GM19467 (cell line): ENCODE measurements around the gene HRK.
A peak's percentile ranks its signal among the peaks of the same experiment; 100 is the strongest.
"Not testable (repeated sequence)": the region's sequence is repeated elsewhere in the genome, so short reads cannot be mapped to it uniquely, and the experiment has no call there.

Source experiments
- ATAC-seq: cut with Tn5 transposase; IDR thresholded peaks from one replicate; pipeline ENCODE4 v1.9.1; 2021; ENCODE audit warnings: mild to moderate bottlenecking, moderate library complexity; ENCODE audit not compliant: unreplicated experiment

The HRK gene

GRCh38 chr12:116820064-116820656 is 61.1 kb downstream of the HRK start:
- ATAC-seq, result no peak

- ATAC-seq, result peak; percentile 78
Observed at GRCh38 chr12:116818948-116819832, 62.1 kb downstream of the HRK start.

- ATAC-seq, result no peak
Observed at GRCh38 chr12:116818341-116818856, 62.8 kb downstream of the HRK start.

GRCh38 chr12:116814766-116815165 is 66.5 kb downstream of the HRK start:
- ATAC-seq, result not testable (repeated sequence)

- no peak for ATAC-seq
Observed at GRCh38 chr12:116813271-116814041, 67.8 kb downstream of the HRK start.

GRCh38 chr12:116812238-116812637 is 69.0 kb downstream of the HRK start:
- no peak for ATAC-seq

- no peak for ATAC-seq
Observed at GRCh38 chr12:116808113-116809105, 72.8 kb downstream of the HRK start.

GRCh38 chr12:116807546-116807945 is 73.7 kb downstream of the HRK start:
- ATAC-seq, result no peak

GRCh38 chr12:116806845-116807440 is 74.3 kb downstream of the HRK start:
- ATAC-seq, result no peak
